GM18907 (cell line): Measurements from ENCODE around the gene CHRNB4.
"Not testable (repeated sequence)": the region's sequence is repeated elsewhere in the genome, so short reads cannot be mapped to it uniquely, and the experiment has no call there.

ENCODE experiments used
- ATAC-seq: cut with Tn5 transposase; IDR thresholded peaks from one replicate; pipeline ENCODE4 v1.9.1; 2021; ENCODE audit warnings: mild to moderate bottlenecking, moderate library complexity; ENCODE audit not compliant: unreplicated experiment

CHRNB4 gene

GRCh38 chr15:78641102-78641748 lies at the start of gene CHRNB4:
TSS of gene CHRNB4 (minus strand) at chr15:78641210. CDS start at chr15:78641133, 77 bp downstream.
- no peak for ATAC-seq

- no peak for ATAC-seq
These were observed 48.6 kb upstream of the CHRNB4 start for GRCh38 chr15:78689626-78690025.

- ATAC-seq, result no peak
These were observed 44.9 kb upstream of the CHRNB4 start for GRCh38 chr15:78685925-78686324.

- ATAC-seq, result no peak
These were observed 44.3 kb upstream of the CHRNB4 start for GRCh38 chr15:78685159-78685921.

GRCh38 chr15:78684657-78685056 lies 43.6 kb upstream of the CHRNB4 start:
- no peak for ATAC-seq

GRCh38 chr15:78683599-78683998 lies 42.6 kb upstream of the CHRNB4 start:
- not testable (repeated sequence) for ATAC-seq

- no peak for ATAC-seq
These were observed 41.8 kb upstream of the CHRNB4 start for GRCh38 chr15:78682693-78683410.

GRCh38 chr15:78682004-78682651 lies 41.1 kb upstream of the CHRNB4 start:
- ATAC-seq, result no peak

GRCh38 chr15:78681281-78682003 lies 40.4 kb upstream of the CHRNB4 start:
- ATAC-seq, result no peak

GRCh38 chr15:78680431-78681075 lies 39.5 kb upstream of the CHRNB4 start:
- ATAC-seq, result no peak

GRCh38 chr15:78679089-78679511 lies 38.1 kb upstream of the CHRNB4 start:
- ATAC-seq, result no peak

GRCh38 chr15:78676424-78677110 lies 35.6 kb upstream of the CHRNB4 start:
- ATAC-seq, result no peak

- ATAC-seq, result no peak
These were observed 34.8 kb upstream of the CHRNB4 start for GRCh38 chr15:78675617-78676360.

GRCh38 chr15:78675206-78675605 lies 34.2 kb upstream of the CHRNB4 start:
- ATAC-seq, result no peak

GRCh38 chr15:78673917-78674444 lies 33.0 kb upstream of the CHRNB4 start:
- no peak for ATAC-seq

- ATAC-seq, result no peak
These were observed 32.5 kb upstream of the CHRNB4 start for GRCh38 chr15:78673476-78673875.

GRCh38 chr15:78672285-78673014 lies 31.4 kb upstream of the CHRNB4 start:
- no peak for ATAC-seq
